GM19239 (cell line): ENCODE measurements around the gene MDGA2.

Experiments used
- DNase-seq: peaks from one replicate; pipeline ENCODE4 v3.0.0; 2011; ENCODE audit warnings: low spot score; ENCODE audit not compliant: insufficient read length
- FAIRE-seq: peaks from 2 replicates; lab custom pipeline; 2011; peaks lifted over from hg19 to GRCh38; lab: Jason Lieb, UNC

Gene MDGA2

DNA sequence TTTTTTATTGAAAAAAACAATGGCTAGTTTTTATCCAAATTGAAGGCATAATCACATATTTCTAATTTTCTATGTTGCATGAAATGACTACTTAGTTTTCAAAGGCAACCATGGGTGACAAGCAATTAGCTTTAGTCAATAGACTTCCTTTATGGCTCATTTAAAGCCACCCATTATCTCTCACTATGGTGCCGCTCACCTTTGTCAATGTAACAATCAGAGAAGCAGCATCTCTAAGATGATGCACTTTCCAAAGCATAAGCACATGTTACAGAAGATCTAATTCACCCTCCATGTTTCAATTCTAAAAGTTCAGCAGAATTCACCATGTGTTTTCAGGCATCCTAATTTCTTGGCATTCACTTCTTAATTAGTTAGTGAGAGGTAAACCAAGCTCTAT, 857.3 kb downstream of the MDGA2 start:
- FAIRE-seq: no peak
- no peak for DNase-seq

DNA sequence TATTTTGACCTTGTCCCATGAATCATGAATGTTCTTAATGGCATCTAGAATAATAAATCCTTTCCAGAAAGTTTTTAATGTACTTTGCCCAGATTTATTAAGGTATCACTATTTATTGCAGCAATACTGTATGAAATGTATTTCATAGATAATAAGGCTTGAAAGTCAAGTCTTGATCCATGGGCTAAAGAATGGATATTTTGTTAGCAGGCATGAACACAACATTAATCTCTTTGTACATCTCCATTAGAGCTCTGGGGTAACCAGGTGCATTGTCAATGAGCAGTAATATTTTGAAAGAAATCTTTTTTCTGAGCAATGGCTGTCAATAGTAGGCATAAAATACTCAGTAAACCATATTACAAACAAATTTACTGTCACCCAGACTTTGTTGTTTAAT, 882.3 kb downstream of the MDGA2 start:
- no peak for DNase-seq
- no peak for FAIRE-seq
